HepG2 (cell line): ENCODE data around the gene CST4. TPM values are rescaled to one million over a fixed set of nuclear protein-coding genes. Genes with fewer than 3 reads are reported as not detected.
"Not testable (repeated sequence)": the region's sequence is repeated elsewhere in the genome, so short reads cannot be mapped to it uniquely, and the experiment has no call there.

Source experiments
- ATAC-seq: fragments of 200-7000 bp; cut with Tn5 transposase; 3 replicates; pipeline ENCODE4 v1.9.1; 2020; ENCODE audit warnings: mild to moderate bottlenecking, moderate library complexity
- BruUV-seq: library from RNA; stranded (reverse); fragments of 400-500 nt; replicated peaks from 2 replicates; lab custom pipeline; 2021; lab: Mats Ljungman, UMichigan
- CTCF ChIA-PET: fragments of 300-600 bp; formaldehyde crosslinking; extraction: SDS; loops from one replicate; lab custom pipeline; 2021; ENCODE audit warnings: low total read pairs, inconsistent platforms, low intra/inter-chr PET ratio; lab: Yijun Ruan, JAX
- POLR2A ChIA-PET: fragments of 350-600 bp; sonication (Branson Sonifier 250); formaldehyde crosslinking; loops from one replicate; lab custom pipeline; 2020; ENCODE audit warnings: antibody characterized with exemption, inconsistent platforms; lab: Yijun Ruan, JAX
- DNase-seq: peaks from one replicate; pipeline ENCODE4 v3.0.0-alpha.2; 2015; ENCODE audit warnings: low spot score
- FAIRE-seq: peaks from 3 replicates; lab custom pipeline; 2011; peaks lifted over from hg19 to GRCh38; lab: Jason Lieb, UNC
- H2AFZ ChIP-seq: one replicate; pipeline ENCODE4 v1.6.1; 2011; ENCODE audit warnings: low read length, inconsistent platforms
- H3K27ac ChIP-seq: fragments of 300-600 bp; 3 replicates; pipeline ENCODE4 v1.8.0; 2011; ENCODE audit warnings: mixed run types, mild to moderate bottlenecking, mixed read lengths, low read length, inconsistent platforms; ENCODE audit not compliant: insufficient read depth; ENCODE audit errors: extremely low read length
- H3K27me3 ChIP-seq, 2 experiments: fragments of 200-600 bp in 1 of 2; 2 replicates in 1 of 2; 3 replicates in 1 of 2; pipeline versions ENCODE4 v1.6.0 to v1.8.0; 2011; ENCODE audit warnings: low read length in 2 of 2, mild to moderate bottlenecking in 2 of 2, moderate library complexity in 2 of 2, inconsistent platforms in 1 of 2; ENCODE audit not compliant: insufficient read depth in 2 of 2, control insufficient read depth in 1 of 2
- H3K36me3 ChIP-seq, 2 experiments: fragments of 200-600 bp in 1 of 2; replicated peaks in 1 of 2; 2 replicates in 1 of 2; 3 replicates in 1 of 2; pipeline versions ENCODE4 v1.5.1 to v1.8.0; 2011; ENCODE audit warnings: low read length in 2 of 2, inconsistent platforms in 1 of 2; ENCODE audit not compliant: insufficient read depth in 2 of 2, control insufficient read depth in 1 of 2
- H3K4me1 ChIP-seq: 2 replicates; pipeline ENCODE4 v1.5.1; 2012; ENCODE audit warnings: low read length, inconsistent platforms; ENCODE audit not compliant: insufficient read depth
- H3K4me2 ChIP-seq: 2 replicates; pipeline ENCODE4 v1.6.0; 2011; ENCODE audit warnings: low read depth, low read length, inconsistent platforms
- H3K4me3 ChIP-seq, 3 experiments: fragments of 200-600 bp in 1 of 3; sonication (generic), shearing (Covaris generic) in 1 of 3; replicated peaks in 1 of 3; 2 replicates each; pipeline ENCODE4 v1.5.1; 2011 to 2016; ENCODE audit warnings: low read length in 3 of 3, inconsistent platforms in 2 of 3, low read depth in 2 of 3, mild to moderate bottlenecking in 2 of 3, control low read depth in 1 of 3, mixed read lengths in 1 of 3; ENCODE audit not compliant: insufficient read depth in 1 of 3
- H3K79me2 ChIP-seq: one replicate; pipeline ENCODE4 v1.6.1; 2011; ENCODE audit warnings: low read length, inconsistent platforms; ENCODE audit not compliant: insufficient read depth
- H3K9ac ChIP-seq: 2 replicates; pipeline ENCODE4 v1.6.0; 2011; ENCODE audit warnings: mild to moderate bottlenecking, low read depth, low read length, inconsistent platforms; ENCODE audit not compliant: insufficient read depth
- H3K9me3 ChIP-seq: 2 replicates; pipeline ENCODE4 v1.5.1; 2012; ENCODE audit warnings: mild to moderate bottlenecking, low read length
- H4K20me1 ChIP-seq: 2 replicates; pipeline ENCODE4 v1.6.0; 2011; ENCODE audit warnings: inconsistent platforms, mild to moderate bottlenecking, low read length, moderate library complexity; ENCODE audit not compliant: insufficient read depth
- CTCF ChIP-seq: sonication (generic); formaldehyde crosslinking; IDR thresholded peaks from 2 replicates; pipeline ENCODE4 v1.5.0; 2020; ENCODE audit warnings: mild to moderate bottlenecking, missing genetic modification reagents, moderate library complexity
- HMGXB4 ChIP-seq, 2 experiments: sonication (generic) in 1 of 2; formaldehyde crosslinking in 1 of 2; IDR thresholded peaks; 2 replicates each; pipeline versions ENCODE4 v1.4.0 to v1.6.1; 2018 to 2020; ENCODE audit warnings: missing genetic modification reagents in 2 of 2, borderline replicate concordance in 1 of 2, low read depth in 1 of 2, mild to moderate bottlenecking in 1 of 2, missing biosample characterization in 1 of 2
- MED13 ChIP-seq: sonication (generic); formaldehyde crosslinking; IDR thresholded peaks from 2 replicates; pipeline ENCODE4 v1.5.0; 2020; ENCODE audit warnings: missing genetic modification reagents
- SALL1 ChIP-seq: sonication (generic); formaldehyde crosslinking; IDR thresholded peaks from 2 replicates; pipeline ENCODE4 v1.8.0; 2022; ENCODE audit warnings: mild to moderate bottlenecking, missing genetic modification reagents
- SMC3 ChIP-seq: IDR thresholded peaks from 2 replicates; pipeline ENCODE4 v1.6.1; 2011; ENCODE audit warnings: low read length, improper control_type of control experiment
- STAG1 ChIP-seq: sonication (generic); formaldehyde crosslinking; IDR thresholded peaks from 2 replicates; pipeline ENCODE4 v1.4.0; 2020; ENCODE audit warnings: missing genetic modification reagents
- XRCC5 ChIP-seq: fragments of 200-400 bp; formaldehyde crosslinking; optimal IDR thresholded peaks from 2 replicates; pipeline ENCODE3; 2017; ENCODE audit warnings: mild to moderate bottlenecking, low read length
- ZFX ChIP-seq: sonication (generic); formaldehyde crosslinking; IDR thresholded peaks from 2 replicates; pipeline ENCODE4 v1.4.0; 2020; ENCODE audit warnings: mild to moderate bottlenecking, low read depth, missing genetic modification reagents, moderate library complexity
- WGBS: methylation state at CpG from one replicate; pipeline ENCODE4 v1.1.6; 2017; ENCODE audit warnings: low lambda C conversion rate; 5-methylcytosine and 5-hydroxymethylcytosine counted together
- in situ Hi-C: cut with HindIII; loops from 2 replicates; pipeline ENCODE4 v1.10.0; 2017; ENCODE audit warnings: low pct_unique_long_range_greater_than_20kb; ENCODE audit not compliant: extremely low pct_ligation_motif_present
- intact Hi-C: fragments of 100-400 bp; cut with micrococcal nuclease; formaldehyde crosslinking; loops from one replicate; pipeline ENCODE4 v1.10.0; 2022; ENCODE audit not compliant: unreplicated experiment
- polyA plus RNA-seq, 8 experiments: library from polyadenylated mRNA; depleted of rRNA in 3 of 8; stranded (reverse) in 7 of 8; unstranded in 1 of 8; fragments of >200 nt; fragmentation: Illumina TruSeq in 4 of 8; extraction: Trizol in 4 of 8; gene quantifications; 2 replicates each; pipeline versions ENCODE4 v1.2.1 to v1.2.3, GENCODE V29; 2011 to 2016; ENCODE audit warnings: low read depth in 4 of 8, missing spikeins in 1 of 8, mixed read lengths in 1 of 8; ENCODE audit not compliant: insufficient read depth in 1 of 8
- total RNA-seq, 5 experiments: library from RNA; depleted of rRNA; stranded (reverse); fragments of >200 nt; fragmentation: Illumina TruSeq; extraction: Trizol; gene quantifications; 2 replicates each; pipeline ENCODE4 v1.2.3, GENCODE V29; 2016; ENCODE audit warnings: low read depth in 1 of 5

Gene CST4
- total and polyA plus RNA-seq, 2 of the 13 experiments (the other 11 are each of a cell fraction or from before 2014, with no cell fraction given), result not detected

DNA sequence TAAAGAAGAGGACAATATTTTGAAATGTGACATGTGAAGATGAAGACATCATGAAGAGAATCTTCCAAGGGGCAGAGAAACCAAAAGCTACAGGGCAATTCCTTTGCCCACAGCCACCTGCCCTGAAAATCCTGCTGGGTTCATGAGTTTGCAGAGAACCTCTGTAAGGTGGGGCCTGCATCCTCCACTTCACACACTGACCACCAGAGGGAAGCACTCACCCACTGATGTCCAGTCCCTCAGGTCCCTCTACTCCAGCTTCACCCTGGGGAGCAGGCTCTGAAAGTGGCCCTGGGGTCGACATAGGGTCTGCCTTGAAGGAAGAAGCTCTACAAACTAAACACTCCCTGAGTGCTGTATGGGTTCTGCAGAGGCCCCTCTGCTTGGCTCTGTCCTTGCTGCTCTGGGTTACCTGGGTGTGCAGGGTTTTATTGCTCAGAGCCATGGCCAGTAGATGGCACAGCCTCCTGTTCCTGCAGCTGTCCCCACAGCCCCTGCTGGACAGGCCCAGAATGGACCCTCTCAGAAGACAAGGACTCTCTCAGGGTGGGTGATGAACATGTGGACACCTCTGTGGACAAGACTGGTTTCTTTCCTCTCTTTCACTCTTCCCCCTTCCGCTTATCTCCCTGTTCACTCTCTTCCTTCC lies 34.9 kb upstream of the CST4 start:
- FAIRE-seq (peak; percentile 81), ATAC-seq (peak; percentile 99), DNase-seq (peak; percentile 32)
- H3K9me3 ChIP-seq, BruUV-seq, H3K27ac ChIP-seq, H4K20me1 ChIP-seq, H3K27me3 ChIP-seq, in situ Hi-C loops, H3K4me3 ChIP-seq, H3K9ac ChIP-seq, H3K4me2 ChIP-seq, POLR2A ChIA-PET, H3K79me2 ChIP-seq, H3K36me3 ChIP-seq, H2AFZ ChIP-seq, H3K4me1 ChIP-seq: not testable (repeated sequence)
- TF ChIP-seq SMC3, result peak; percentile 26; the same call in 1 of the 2 replicates
- 0 out of 2 replicates have a peak, but pooled peaks have one; percentile 16 for TF ChIP-seq SALL1 (CRISPR knock-in tag)
- peak; percentile 35 for TF ChIP-seq STAG1
- 0 out of 2 replicates have a peak, but pooled peaks have one; percentile 26 for TF ChIP-seq MED13 (CRISPR knock-in tag)
- 0 out of 4 replicates have a peak, but pooled peaks of 1 of the 2 experiments have one; percentile 34 for TF ChIP-seq HMGXB4 (CRISPR knock-in tag; IDR thresholded peaks at IDR 0.05; ENCODE audit: borderline replicate concordance in 1 of 2, low read depth in 1 of 2)
- TF ChIP-seq XRCC5, result peak; percentile 15
- TF ChIP-seq CTCF (CRISPR knock-in tag), result peak; percentile 81
- TF ChIP-seq ZFX, result peak; percentile 36; the same call in 1 of the 2 replicates
- CTCF ChIA-PET, result interaction anchor here (1.9 kb wide), 1 partner anchor 55 kb away, joined by 13 read pairs; no protein-coding TSS in a partner anchor
- 23% methylated on average over 2 of the region's 2 CpGs for WGBS
- intact Hi-C loops, result loop anchor here (5.0 kb wide), 2 partner anchors 56 to 281 kb away; no protein-coding TSS in a partner anchor

GRCh38 chr20:23722851-23723250 lies 34.0 kb upstream of the CST4 start:
- H4K20me1 ChIP-seq, H3K36me3 ChIP-seq, POLR2A ChIA-PET, BruUV-seq, FAIRE-seq, H3K9me3 ChIP-seq, DNase-seq, H3K27ac ChIP-seq, H3K79me2 ChIP-seq, H3K27me3 ChIP-seq, H3K4me1 ChIP-seq, H3K4me3 ChIP-seq, H3K9ac ChIP-seq, H3K4me2 ChIP-seq, in situ Hi-C loops, H2AFZ ChIP-seq: not testable (repeated sequence)
- peak; percentile 35 for ATAC-seq
- CTCF ChIA-PET, result interaction anchor here (1.9 kb wide), 1 partner anchor 54 kb away, joined by 13 read pairs; no protein-coding TSS in a partner anchor
- 29% methylated on average over 5 of the region's 5 CpGs for WGBS
- intact Hi-C loops, result loop anchor here (5.0 kb wide), 2 partner anchors 56 to 281 kb away; no protein-coding TSS in a partner anchor
